ENCODE data around the gene EPYC.

Gene EPYC

GRCh38 chr12:90953956-90954421 lies 50.8 kb downstream of the EPYC start:
- DNase-seq = no peak

GRCh38 chr12:90951432-90952105 lies 53.2 kb downstream of the EPYC start:
- no peak for DNase-seq

- no peak for DNase-seq
Measured at GRCh38 chr12:90947869-90948268, 56.9 kb downstream of the EPYC start.

GRCh38 chr12:90945070-90945649 lies 59.6 kb downstream of the EPYC start:
- DNase-seq = peak; percentile 26

GRCh38 chr12:90943255-90943654 lies 61.5 kb downstream of the EPYC start:
- DNase-seq = no peak

- peak; percentile 56 for DNase-seq
Measured at GRCh38 chr12:90940872-90941499, 63.8 kb downstream of the EPYC start.

- no peak for DNase-seq
Measured at GRCh38 chr12:90939382-90939781, 65.4 kb downstream of the EPYC start.

GRCh38 chr12:90938451-90938850 lies 66.3 kb downstream of the EPYC start:
- no peak for DNase-seq

GRCh38 chr12:90937651-90938050 lies 67.1 kb downstream of the EPYC start:
- no peak for DNase-seq

GRCh38 chr12:90936230-90937005 lies 68.4 kb downstream of the EPYC start:
- DNase-seq = no peak

- no peak for DNase-seq
Measured at GRCh38 chr12:90925562-90925961, 79.2 kb downstream of the EPYC start.

GRCh38 chr12:90924406-90924805 lies 80.4 kb downstream of the EPYC start:
- no peak for DNase-seq

- no peak for DNase-seq
Measured at GRCh38 chr12:90922145-90922627, 82.6 kb downstream of the EPYC start.

- DNase-seq = no peak
Measured at GRCh38 chr12:90921536-90921935, 83.2 kb downstream of the EPYC start.

GRCh38 chr12:90920222-90920621 lies 84.5 kb downstream of the EPYC start:
- DNase-seq = no peak

GRCh38 chr12:90917431-90917830 lies 87.3 kb downstream of the EPYC start:
- DNase-seq = no peak

- DNase-seq = no peak
Measured at GRCh38 chr12:90916516-90916915, 88.3 kb downstream of the EPYC start.

- no peak for DNase-seq
Measured at GRCh38 chr12:90915353-90915752, 89.4 kb downstream of the EPYC start.

Measured in NCI-H345 (cell line).